IMR-90 (cell line): ENCODE results near the gene ERBB4.

Source experiments
- CTCF ChIP-seq: conservative IDR thresholded peaks from 2 replicates; pipeline ENCODE4 v1.5.1; 2012; ENCODE audit warnings: mild to moderate bottlenecking, low read depth, low read length, improper control_type of control experiment
- MAFK ChIP-seq: IDR thresholded peaks from 2 replicates; pipeline ENCODE4 v1.6.1; 2012; ENCODE audit warnings: low read depth, low read length, improper control_type of control experiment
- MAZ ChIP-seq: IDR thresholded peaks from 2 replicates; pipeline ENCODE4 v1.6.1; 2012; ENCODE audit warnings: low read depth, mild to moderate bottlenecking, low read length, improper control_type of control experiment, moderate library complexity, borderline replicate concordance
- MXI1 ChIP-seq: IDR thresholded peaks from 2 replicates; pipeline ENCODE4 v1.6.1; 2012; ENCODE audit warnings: low read depth, mild to moderate bottlenecking, low read length, moderate library complexity, borderline replicate concordance
- POLR2A ChIP-seq: IDR thresholded peaks from 2 replicates; pipeline ENCODE4 v1.6.1; 2012; ENCODE audit warnings: mild to moderate bottlenecking, low read depth, low read length
- RCOR1 ChIP-seq: IDR thresholded peaks from 2 replicates; pipeline ENCODE4 v1.6.1; 2012; ENCODE audit warnings: mild to moderate bottlenecking, low read length, improper control_type of control experiment; ENCODE audit not compliant: insufficient replicate concordance
- RFX5 ChIP-seq: IDR thresholded peaks from 2 replicates; pipeline ENCODE4 v1.8.0; 2012; ENCODE audit warnings: low read depth, mild to moderate bottlenecking, low read length, moderate library complexity

- TF ChIP-seq CTCF: no peak
- TF ChIP-seq POLR2A: no peak
- no peak for TF ChIP-seq MXI1
- TF ChIP-seq MAFK: no peak
- no peak for TF ChIP-seq RCOR1
- no peak for TF ChIP-seq RFX5
- TF ChIP-seq MAZ: no peak
Measured at GRCh38 chr2:211396815-211397214, 1141.8 kb downstream of the ERBB4 start.
